SK-N-SH (cell line): ENCODE results near the gene PPAN. TPM values are rescaled to one million over a fixed set of nuclear protein-coding genes. Genes with fewer than 3 reads are reported as not detected.
A peak's percentile ranks its signal among the peaks of the same experiment; 100 is the strongest.

Experiments
- CTCF ChIA-PET: fragments of 300-600, 350-600 bp; formaldehyde crosslinking; extraction: SDS; loops from one replicate; lab custom pipeline; 2021; lab: Yijun Ruan, JAX
- POLR2A ChIA-PET: fragments of 350-600 bp; sonication (Branson Sonifier 250); formaldehyde crosslinking; extraction: SDS; loops from one replicate; lab custom pipeline; 2020; ENCODE audit warnings: antibody characterized with exemption, inconsistent platforms; lab: Yijun Ruan, JAX
- DNase-seq: peaks from one replicate; pipeline ENCODE4 v3.0.0; 2012
- H2AFZ ChIP-seq: fragments of 200-600 bp; sonication (generic); 2 replicates; pipeline ENCODE4 v1.8.1; 2016; ENCODE audit warnings: antibody characterized with exemption, mild to moderate bottlenecking, low read depth
- H3F3A ChIP-seq: fragments of 200-600 bp; sonication (generic); replicated peaks from 2 replicates; pipeline ENCODE3; 2016; ENCODE audit warnings: antibody characterized with exemption, mild to moderate bottlenecking; ENCODE audit not compliant: insufficient read depth
- H3K27ac ChIP-seq, 2 experiments: fragments of 200-500 bp in 1 of 2; fragments of 200-600 bp in 1 of 2; sonication (Bioruptor generic) in 1 of 2; sonication (generic), shearing (Covaris generic) in 1 of 2; 2 replicates each; pipeline versions ENCODE4 v1.5.1 to v1.6.1; 2014 to 2016; ENCODE audit warnings: low read depth in 2 of 2, inconsistent platforms in 1 of 2, low read length in 1 of 2, mild to moderate bottlenecking in 1 of 2, mixed read lengths in 1 of 2
- H3K27me3 ChIP-seq: fragments of 200-600 bp; sonication (generic), shearing (Covaris generic); 2 replicates; pipeline ENCODE4 v1.6.1; 2016; ENCODE audit warnings: mixed run types; ENCODE audit not compliant: insufficient read depth
- H3K36me3 ChIP-seq, 2 experiments: fragments of 200-500 bp in 1 of 2; fragments of 200-600 bp in 1 of 2; sonication (Bioruptor generic) in 1 of 2; sonication (generic) in 1 of 2; replicated peaks in 1 of 2; 2 replicates each; pipeline versions ENCODE3 to v1.5.1; 2014 to 2016; ENCODE audit warnings: low read length in 1 of 2, mild to moderate bottlenecking in 1 of 2; ENCODE audit not compliant: insufficient read depth in 2 of 2, control insufficient read depth in 1 of 2
- H3K4me1 ChIP-seq, 2 experiments: fragments of 200-500 bp in 1 of 2; fragments of 200-600 bp in 1 of 2; sonication (Bioruptor generic) in 1 of 2; sonication (generic), shearing (Covaris generic) in 1 of 2; 2 replicates each; pipeline versions ENCODE4 v1.5.1 to v1.6.1; 2014 to 2016; ENCODE audit warnings: low read depth in 1 of 2, low read length in 1 of 2, mixed run types in 1 of 2; ENCODE audit not compliant: insufficient read depth in 2 of 2, control insufficient read depth in 1 of 2
- H3K4me2 ChIP-seq: fragments of 200-600 bp; sonication (generic), shearing (Covaris generic); 2 replicates; pipeline ENCODE4 v1.6.1; 2017; ENCODE audit warnings: mixed run types
- H3K4me3 ChIP-seq, 2 experiments: fragments of 200-500 bp in 1 of 2; fragments of 200-600 bp in 1 of 2; sonication (Bioruptor generic) in 1 of 2; sonication (generic), shearing (Covaris generic) in 1 of 2; 2 replicates each; pipeline versions ENCODE4 v1.5.1 to v1.8.1; 2014 to 2016; ENCODE audit warnings: low read depth in 2 of 2, inconsistent platforms in 1 of 2, low read length in 1 of 2, mild to moderate bottlenecking in 1 of 2, mixed read lengths in 1 of 2, moderate library complexity in 1 of 2
- H3K79me2 ChIP-seq: fragments of 200-600 bp; sonication (generic); 2 replicates; pipeline ENCODE4 v1.8.1; 2017; ENCODE audit warnings: mild to moderate bottlenecking; ENCODE audit not compliant: insufficient read depth
- H3K9ac ChIP-seq: fragments of 200-600 bp; sonication (generic); 2 replicates; pipeline ENCODE4 v1.6.1; 2017; ENCODE audit warnings: mixed run types
- H3K9me2 ChIP-seq: fragments of 200-600 bp; sonication (generic); 2 replicates; pipeline ENCODE4 v1.6.1; 2017; ENCODE audit warnings: mixed run types
- H3K9me3 ChIP-seq: fragments of 200-600 bp; sonication (generic); 2 replicates; pipeline ENCODE4 v1.6.1; 2017; ENCODE audit warnings: mixed run types, mild to moderate bottlenecking, moderate library complexity
- H4K20me1 ChIP-seq: fragments of 200-600 bp; sonication (generic); 2 replicates; pipeline ENCODE4 v1.6.1; 2017; ENCODE audit warnings: mild to moderate bottlenecking, mixed run types; ENCODE audit not compliant: insufficient read depth
- CTCF ChIP-seq: fragments of 200-600 bp; sonication (generic); IDR thresholded peaks from 2 replicates; pipeline ENCODE4 v1.6.1; 2017; ENCODE audit warnings: antibody characterized with exemption, mild to moderate bottlenecking, moderate library complexity
- ELF1 ChIP-seq: IDR thresholded peaks from 2 replicates; pipeline ENCODE4 v1.4.0; 2012
- EZH2phosphoT487 ChIP-seq: fragments of 200-600 bp; sonication (generic); IDR thresholded peaks from 2 replicates; pipeline ENCODE4 v1.6.1; 2017; ENCODE audit warnings: low read depth, mixed run types, mild to moderate bottlenecking, antibody characterized with exemption, moderate library complexity, borderline replicate concordance
- FOSL2 ChIP-seq: IDR thresholded peaks from 2 replicates; pipeline ENCODE4 v1.4.0; 2012; ENCODE audit warnings: low read depth, mild to moderate bottlenecking, moderate library complexity, borderline replicate concordance
- FOXJ3 ChIP-seq: sonication (generic); formaldehyde crosslinking; IDR thresholded peaks from 2 replicates; pipeline ENCODE4 v1.5.1; 2020; ENCODE audit warnings: mild to moderate bottlenecking, missing genetic modification reagents
- FOXM1 ChIP-seq: IDR thresholded peaks from 2 replicates; pipeline ENCODE4 v1.4.0; 2012; ENCODE audit warnings: low read depth, mild to moderate bottlenecking
- GABPA ChIP-seq: IDR thresholded peaks from 2 replicates; pipeline ENCODE4 v1.4.0; 2012; ENCODE audit warnings: low read depth, mild to moderate bottlenecking
- GATA2 ChIP-seq: sonication (generic); formaldehyde crosslinking; IDR thresholded peaks from 2 replicates; pipeline ENCODE4 v1.5.0; 2020; ENCODE audit warnings: mild to moderate bottlenecking, missing genetic modification reagents
- MAX ChIP-seq: IDR thresholded peaks from 2 replicates; pipeline ENCODE4 v1.4.0; 2012; ENCODE audit warnings: low read depth
- MEF2A ChIP-seq: IDR thresholded peaks from 2 replicates; pipeline ENCODE4 v1.4.0; 2012; ENCODE audit warnings: low read depth, borderline replicate concordance
- MXI1 ChIP-seq: IDR thresholded peaks from 2 replicates; pipeline ENCODE4 v1.6.1; 2012; ENCODE audit warnings: mild to moderate bottlenecking, low read depth, low read length, improper control_type of control experiment
- NFIC ChIP-seq: IDR thresholded peaks from 2 replicates; pipeline ENCODE4 v1.4.0; 2012; ENCODE audit warnings: borderline replicate concordance
- NRF1 ChIP-seq: IDR thresholded peaks from 2 replicates; pipeline ENCODE4 v1.6.1; 2012; ENCODE audit warnings: low read depth, mild to moderate bottlenecking, low read length
- PBX3 ChIP-seq: IDR thresholded peaks from 2 replicates; pipeline ENCODE4; 2012
- POLR2AphosphoS5 ChIP-seq: IDR thresholded peaks from 2 replicates; pipeline ENCODE4 v1.6.1; 2012; ENCODE audit warnings: low read depth, low read length
- RAD21 ChIP-seq: IDR thresholded peaks from 2 replicates; pipeline ENCODE4 v1.6.1; 2012; ENCODE audit warnings: mild to moderate bottlenecking, low read length
- RCOR1 ChIP-seq: fragments of 150-350 bp; IDR thresholded peaks from 2 replicates; pipeline ENCODE4 v1.6.1; 2017; ENCODE audit warnings: antibody characterized with exemption, low read length
- RXRA ChIP-seq: IDR thresholded peaks from 2 replicates; pipeline ENCODE4 v1.4.0; 2012; ENCODE audit warnings: low read depth, mild to moderate bottlenecking, borderline replicate concordance
- SIN3A ChIP-seq: IDR thresholded peaks from 2 replicates; pipeline ENCODE4 v1.6.1; 2012; ENCODE audit warnings: low read depth, mild to moderate bottlenecking, low read length, moderate library complexity, borderline replicate concordance
- SMC3 ChIP-seq: IDR thresholded peaks from 2 replicates; pipeline ENCODE4 v1.6.1; 2012; ENCODE audit warnings: low read depth, low read length, improper control_type of control experiment
- TCF12 ChIP-seq: IDR thresholded peaks from 2 replicates; pipeline ENCODE4 v1.4.0; 2012
- TEAD4 ChIP-seq: IDR thresholded peaks from 2 replicates; pipeline ENCODE4 v1.4.0; 2012; ENCODE audit warnings: mild to moderate bottlenecking, borderline replicate concordance; ENCODE audit not compliant: insufficient read depth
- WGBS: methylation state at CpG from one replicate; pipeline ENCODE4 v1.1.6; 2017; ENCODE audit warnings: low lambda C conversion rate; 5-methylcytosine and 5-hydroxymethylcytosine counted together
- polyA plus RNA-seq, 3 experiments: library from polyadenylated mRNA; depleted of rRNA; stranded (reverse); fragments of >200 nt; gene quantifications; 2 replicates each; pipeline ENCODE4 v1.2.3, GENCODE V29; 2012

PPAN gene
- polyA plus RNA-seq, 1 of the 3 experiments (the other 2 are of a cell fraction): 75.6 TPM

DNA sequence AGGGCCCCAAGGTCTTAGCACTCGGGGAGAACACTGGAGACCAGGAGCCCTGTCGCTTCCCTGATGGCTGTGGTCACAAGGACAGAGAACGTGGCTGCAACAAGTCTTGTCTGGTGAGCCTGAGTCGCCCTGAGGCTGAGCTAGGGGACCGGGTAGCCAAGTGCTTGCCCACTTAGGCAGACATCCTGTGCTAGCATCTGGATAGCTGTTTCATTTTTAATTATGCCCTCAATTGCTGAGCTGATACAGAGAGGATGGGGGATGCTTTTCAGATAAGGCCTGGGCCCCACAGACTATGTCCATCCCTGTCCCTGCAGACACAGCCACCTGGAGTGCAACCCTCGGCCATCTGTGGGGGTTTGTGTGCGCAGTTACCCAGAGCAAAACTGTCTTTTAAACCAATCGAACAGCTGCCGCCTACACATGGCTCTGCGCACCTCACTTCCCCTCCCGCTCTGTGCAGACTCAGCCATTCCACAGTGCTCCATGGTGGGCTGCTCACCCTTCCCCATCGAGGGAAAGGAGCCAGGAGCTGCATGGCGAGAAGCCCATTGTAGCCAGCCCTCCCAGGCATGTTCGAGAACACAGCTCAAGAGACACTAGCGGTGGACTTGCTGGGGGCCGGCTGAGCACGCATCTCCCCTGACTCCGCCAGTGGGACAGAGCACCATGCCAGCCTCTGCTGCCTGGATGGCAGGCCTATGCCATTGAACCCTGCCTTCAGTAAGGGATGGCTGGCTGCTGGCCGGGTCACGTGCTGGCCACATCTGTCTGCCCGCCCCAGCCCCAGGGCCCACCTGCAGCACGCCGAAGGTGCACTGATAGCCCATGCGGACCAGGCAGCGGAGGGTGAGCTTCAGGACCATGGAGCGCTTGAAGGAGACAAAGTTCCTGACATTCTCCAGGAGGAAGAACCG lies 33.0 kb downstream of the PPAN start (continued):
- TF ChIP-seq MXI1 (peak; percentile 75), MAX (no peak), TCF12 (no peak; the same call in 1 of the 2 replicates), RXRA (no peak), NRF1 (no peak), CTCF (no peak), FOXJ3 (CRISPR knock-in tag) (peak; percentile 76; the same call in 1 of the 2 replicates), SIN3A (no peak), ELF1 (no peak), POLR2AphosphoS5 (no peak), GATA2 (CRISPR knock-in tag) (peak; percentile 92)

DNA sequence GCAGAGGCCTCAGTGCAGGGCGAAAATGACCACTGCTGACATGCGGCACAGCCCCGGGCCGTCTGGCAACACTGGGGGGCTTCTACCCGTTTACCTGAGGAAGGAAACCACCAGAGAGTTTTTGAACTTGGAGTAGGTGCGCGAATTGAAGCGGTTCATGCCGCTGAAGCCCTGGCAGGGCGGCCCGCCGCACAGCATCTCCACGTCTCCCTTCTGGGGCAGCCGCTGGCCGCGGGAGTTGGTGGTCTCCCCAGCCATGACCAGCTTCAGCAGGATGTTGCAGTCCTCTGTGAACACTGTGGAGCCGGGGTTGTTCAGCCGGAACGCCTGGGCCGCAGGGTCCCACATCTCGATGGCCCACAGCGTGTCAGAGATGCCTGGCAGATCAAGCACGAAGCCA lies 33.8 kb downstream of the PPAN start:
- H3F3A ChIP-seq: no peaks in the 10 kb centered on the region
- H3K9ac ChIP-seq: no peak overlapping the region
- H2AFZ ChIP-seq: no peak overlapping the region
- CTCF ChIA-PET: interaction anchor here (0.7 to 2.8 kb wide), 8 partner anchors 10 to 152 kb away, joined by 3 to 13 read pairs (median 4); partner anchors contain the start of gene EIF3G
- TF ChIP-seq TCF12 (no peak), FOXM1 (no peak), GATA2 (CRISPR knock-in tag) (no peak), MAX (no peak), RXRA (no peak), FOSL2 (no peak), TEAD4 (no peak), PBX3 (no peak), NFIC (no peak), GABPA (no peak), RAD21 (no peak), RCOR1 (no peak), NRF1 (no peak), ELF1 (no peak), EZH2phosphoT487 (no peak), MEF2A (no peak), SIN3A (no peak), SMC3 (no peak), MXI1 (no peak)
- no peak for DNase-seq
- no peak overlapping the region for H3K4me3 ChIP-seq
- no peaks in the 10 kb centered on the region for H3K9me2 ChIP-seq
- no peaks in the 10 kb centered on the region for H3K79me2 ChIP-seq
- POLR2A ChIA-PET: interaction anchor here (1.2 kb wide), 1 partner anchor 34 kb away, joined by 5 read pairs; the partner anchor contains the start of gene PPAN
- H3K9me3 ChIP-seq: no peaks in the 10 kb centered on the region
- H3K4me1 ChIP-seq: peaks cover 0 to 33% of the 10 kb centered on the region in 2 experiments; a peak in 1 of 4 replicates
- peak overlapping the region in 1 of 2 experiments; percentile 99; a peak in 2 of 4 replicates for H3K27ac ChIP-seq
- 97% methylated on average over 11 of the region's 23 CpGs for WGBS
- no peaks in the 10 kb centered on the region for H3K27me3 ChIP-seq
- no peaks in the 10 kb centered on the region for H4K20me1 ChIP-seq
- peaks cover 25 to 88% of the 10 kb centered on the region in 2 experiments for H3K36me3 ChIP-seq
- no peak overlapping the region for H3K4me2 ChIP-seq
